ENCODE results near the gene TMEM175. TPM values are rescaled to one million over a fixed set of nuclear protein-coding genes. Genes with fewer than 3 reads are reported as not detected.

Gene TMEM175
- total RNA-seq, 1 experiment from 2014 or later = 7.0 TPM

GRCh38 chr4:964346-965025 is 32.2 kb downstream of the TMEM175 start:
- in situ Hi-C loops (cut with HindIII; ENCODE audit: low sequenced_read_pairs) = no loop called here
- DNase-seq (ENCODE audit: low spot score) = no peak

- no peak for DNase-seq (ENCODE audit: low spot score)
- in situ Hi-C loops (cut with HindIII; ENCODE audit: low sequenced_read_pairs) = no loop called here
These were observed 32.9 kb downstream of the TMEM175 start for GRCh38 chr4:965048-965765.

GRCh38 chr4:965766-966134 is 33.5 kb downstream of the TMEM175 start:
- in situ Hi-C loops (cut with HindIII; ENCODE audit: low sequenced_read_pairs) = no loop called here
- no peak for DNase-seq (ENCODE audit: low spot score)

- no peak for DNase-seq (ENCODE audit: low spot score)
- in situ Hi-C loops (cut with HindIII; ENCODE audit: low sequenced_read_pairs) = no loop called here
These were observed 34.2 kb downstream of the TMEM175 start for GRCh38 chr4:966266-967112.

- DNase-seq (ENCODE audit: low spot score) = no peak
- in situ Hi-C loops (cut with HindIII; ENCODE audit: low sequenced_read_pairs) = no loop called here
These were observed 35.1 kb downstream of the TMEM175 start for GRCh38 chr4:967113-968104.

GRCh38 chr4:968221-968620 is 36.0 kb downstream of the TMEM175 start:
- no peak for DNase-seq (ENCODE audit: low spot score)
- in situ Hi-C loops (cut with HindIII; ENCODE audit: low sequenced_read_pairs) = no loop called here

GRCh38 chr4:968621-969394 is 36.5 kb downstream of the TMEM175 start:
- no peak for DNase-seq (ENCODE audit: low spot score)

GRCh38 chr4:970046-970745 is 37.9 kb downstream of the TMEM175 start:
- in situ Hi-C loops (cut with HindIII; ENCODE audit: low sequenced_read_pairs) = loop anchor here (5.0 to 10.0 kb wide), 2 partner anchors 38 to 65 kb away; partner anchors contain the start of genes GAK and TMEM175

More at GRCh38 chr4:968621-969394, 36.5 kb downstream of the TMEM175 start:
- in situ Hi-C loops (cut with HindIII; ENCODE audit: low sequenced_read_pairs) = no loop called here

GRCh38 chr4:970854-971520 is 38.7 kb downstream of the TMEM175 start:
- no peak for DNase-seq (ENCODE audit: low spot score)
- in situ Hi-C loops (cut with HindIII; ENCODE audit: low sequenced_read_pairs) = loop anchor here (5.0 to 10.0 kb wide), 2 partner anchors 39 to 64 kb away; partner anchors contain the start of genes GAK and TMEM175

More at GRCh38 chr4:970046-970745, 37.9 kb downstream of the TMEM175 start:
- no peak for DNase-seq (ENCODE audit: low spot score)

GRCh38 chr4:971666-972500 is 39.6 kb downstream of the TMEM175 start:
- DNase-seq (ENCODE audit: low spot score) = no peak
- in situ Hi-C loops (cut with HindIII; ENCODE audit: low sequenced_read_pairs) = loop anchor here (5.0 to 10.0 kb wide), 2 partner anchors 40 to 63 kb away; partner anchors contain the start of genes GAK and TMEM175

GRCh38 chr4:972651-973424 is 40.6 kb downstream of the TMEM175 start:
- no peak for DNase-seq (ENCODE audit: low spot score)
- in situ Hi-C loops (cut with HindIII; ENCODE audit: low sequenced_read_pairs) = loop anchor here (5.0 to 10.0 kb wide), 2 partner anchors 41 to 62 kb away; partner anchors contain the start of genes GAK and TMEM175

GRCh38 chr4:973431-974397 is 41.5 kb downstream of the TMEM175 start, which contains the start of gene DGKQ:
Gene DGKQ, minus strand, starts transcription at chr4:973569. Its CDS starts 87 bp downstream, at chr4:973482.
- DNase-seq (ENCODE audit: low spot score) = peak; percentile 89
- in situ Hi-C loops (cut with HindIII; ENCODE audit: low sequenced_read_pairs) = loop anchor here (5.0 to 10.0 kb wide), 2 partner anchors 41 to 61 kb away; partner anchors contain the start of genes GAK and TMEM175

- in situ Hi-C loops (cut with HindIII; ENCODE audit: low sequenced_read_pairs) = loop anchor here (5.0 to 10.0 kb wide), 2 partner anchors 42 to 60 kb away; partner anchors contain the start of genes GAK and TMEM175
- no peak for DNase-seq (ENCODE audit: low spot score)
These were observed 42.4 kb downstream of the TMEM175 start for GRCh38 chr4:974668-975067.
